Umbilical cord (tissue), 2 donors: ENCODE measurements around the gene ZNF831. TPM values are rescaled to one million over a fixed set of nuclear protein-coding genes. Genes with fewer than 3 reads are reported as not detected.

ENCODE experiments used
- DNase-seq: peaks from one replicate; pipeline ENCODE4 v3.0.0-alpha.2; 2015; ENCODE audit warnings: low spot score
- total RNA-seq: library from RNA; depleted of rRNA; stranded (reverse); fragments of >200 nt; gene quantifications from one replicate; pipeline ENCODE4 v1.2.3, GENCODE V29; 2014; ENCODE audit warnings: low replicate concordance; ENCODE audit not compliant: insufficient read depth

ZNF831 gene
- total RNA-seq, 1 donor from 2014 or later = 0.96 TPM

- no peak for DNase-seq
Observed at GRCh38 chr20:59301343-59302007, 137.9 kb downstream of the ZNF831 start.

GRCh38 chr20:59305908-59306655 lies 142.5 kb downstream of the ZNF831 start:
- DNase-seq = peak; percentile 50

GRCh38 chr20:59307270-59307669 lies 143.6 kb downstream of the ZNF831 start:
- DNase-seq = no peak

Other genes starting within 250 kb of the ZNF831 start
- 28.2 TPM for gene NELFCD, start 182.6 kb upstream of the ZNF831 start, total RNA-seq
- gene CTSZ, start 156.6 kb upstream of the ZNF831 start, total RNA-seq = 131 TPM
- gene TUBB1, start 144.4 kb upstream of the ZNF831 start, total RNA-seq = 2.4 TPM
- gene ATP5F1E, start 131.5 kb upstream of the ZNF831 start, total RNA-seq = 34.7 TPM
- 40.0 TPM for gene PRELID3B, start 121.0 kb upstream of the ZNF831 start, total RNA-seq
- gene EDN3, start 136.8 kb downstream of the ZNF831 start, total RNA-seq = 18.5 TPM